Activated gamma-delta T cell treated with anti-CD3 and anti-CD28 coated beads, Interleukin-2, amount 50 U/mL, for 16 hours (primary cell): Measurements from ENCODE around the gene CAMK1D.

Source experiments
- DNase-seq: peaks from one replicate; pipeline ENCODE4 v3.0.0-alpha.2; 2020; ENCODE audit warnings: low read depth

CAMK1D gene

GRCh38 chr10:12657489-12657888, 308.1 kb downstream of the CAMK1D start:
- no peak for DNase-seq

- DNase-seq = no peak
Observed at GRCh38 chr10:12658526-12658925, 309.2 kb downstream of the CAMK1D start.

GRCh38 chr10:12659706-12660105, 310.4 kb downstream of the CAMK1D start:
- DNase-seq = no peak

DNA sequence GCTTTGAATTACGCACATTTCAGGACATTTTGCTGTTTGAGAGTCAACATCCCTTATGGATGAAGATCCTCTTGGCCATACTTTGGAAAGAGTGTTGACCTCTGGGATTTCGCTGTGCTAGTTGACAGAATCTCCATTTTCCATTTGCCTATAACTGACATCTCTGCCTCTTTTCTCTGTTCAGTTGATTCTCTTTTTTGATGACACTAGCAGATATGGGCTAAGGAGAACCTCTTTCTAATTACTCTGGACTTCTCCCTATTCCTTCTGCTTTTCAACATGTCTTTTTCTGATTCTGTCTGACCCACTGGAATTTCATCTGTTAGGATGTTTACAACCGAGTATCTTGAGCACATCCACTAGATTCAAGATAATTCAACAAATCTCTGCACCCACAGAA, 311.5 kb downstream of the CAMK1D start:
- no peak for DNase-seq

DNA sequence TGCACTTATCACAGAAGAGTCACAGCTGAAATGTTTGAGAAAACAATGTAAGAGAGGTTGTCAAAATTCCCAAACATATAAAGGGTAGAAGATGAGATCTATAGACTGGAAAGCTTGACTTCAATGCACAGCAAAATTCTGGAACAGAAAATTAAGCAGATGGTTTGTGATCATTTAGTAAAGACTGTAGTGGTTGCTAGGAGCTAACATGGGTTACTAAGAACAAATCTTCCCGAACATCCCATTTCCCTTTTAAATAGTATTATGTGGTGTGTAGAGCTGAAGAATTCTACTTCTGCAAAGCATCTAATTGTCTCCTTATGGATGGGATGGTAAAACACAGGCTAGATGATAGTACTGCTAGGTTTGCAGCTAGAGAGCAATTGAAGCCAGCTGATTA, 312.3 kb downstream of the CAMK1D start:
- no peak for DNase-seq

DNA sequence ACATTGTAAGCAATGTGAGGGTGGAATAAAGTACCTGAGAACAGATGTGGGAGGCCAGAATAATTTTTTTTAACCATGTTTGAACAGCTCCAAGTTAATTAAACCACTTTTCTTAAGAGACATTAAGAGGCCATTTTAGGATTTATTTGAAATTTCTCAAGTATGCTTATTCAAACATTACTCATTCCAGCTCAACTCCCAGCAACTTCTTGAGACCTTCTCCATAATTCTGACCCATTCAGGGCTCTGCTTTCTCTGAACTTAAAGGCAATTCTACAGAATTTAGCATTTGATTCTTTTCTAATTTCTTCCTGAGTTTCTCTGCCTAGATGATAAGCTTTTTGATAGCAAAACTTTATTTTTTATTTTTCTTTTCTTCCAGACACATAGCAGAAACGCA, 314.5 kb downstream of the CAMK1D start:
- no peak for DNase-seq

GRCh38 chr10:12665501-12665900, 316.2 kb downstream of the CAMK1D start:
- no peak for DNase-seq

- no peak for DNase-seq
Observed at GRCh38 chr10:12667052-12667451, 317.7 kb downstream of the CAMK1D start.

DNA sequence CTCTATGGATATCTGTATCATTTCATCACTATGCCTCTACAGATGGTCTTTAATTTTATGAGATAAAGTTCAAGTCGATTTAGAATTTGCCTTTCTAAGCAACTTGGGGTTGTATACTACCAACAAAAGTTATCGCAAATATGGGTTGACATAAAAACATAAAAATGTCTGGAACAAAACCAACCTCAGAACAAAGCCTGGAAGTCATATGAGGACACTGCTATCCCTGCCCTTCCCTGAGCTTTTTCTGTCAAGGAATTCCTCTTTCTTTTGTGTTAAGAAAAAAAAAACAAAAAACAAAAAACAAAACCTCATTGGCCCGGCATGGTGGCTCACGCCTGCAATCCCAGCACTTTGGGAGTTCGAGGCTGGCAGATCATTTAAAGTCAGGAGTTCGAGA, 319.3 kb downstream of the CAMK1D start:
- DNase-seq = no peak

DNA sequence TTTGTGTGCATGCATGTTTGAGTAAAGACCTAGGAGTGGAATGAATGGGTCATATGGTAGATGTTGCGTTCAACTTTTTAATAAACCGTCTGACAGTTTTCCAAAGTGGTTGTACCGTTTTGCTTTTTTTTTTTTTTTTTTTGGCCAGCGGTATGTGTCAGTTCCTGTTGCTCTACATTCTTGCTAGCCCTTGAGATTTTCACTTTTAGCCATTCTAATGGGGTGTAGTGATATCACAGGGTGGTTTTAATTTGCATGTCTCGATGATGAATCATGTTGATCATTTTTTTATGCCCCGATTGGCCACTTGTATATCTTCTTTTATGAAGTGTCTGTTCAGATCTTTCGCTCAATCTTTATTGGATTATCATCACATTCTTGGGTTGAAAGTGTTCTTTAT, 320.7 kb downstream of the CAMK1D start:
- DNase-seq = no peak

DNA sequence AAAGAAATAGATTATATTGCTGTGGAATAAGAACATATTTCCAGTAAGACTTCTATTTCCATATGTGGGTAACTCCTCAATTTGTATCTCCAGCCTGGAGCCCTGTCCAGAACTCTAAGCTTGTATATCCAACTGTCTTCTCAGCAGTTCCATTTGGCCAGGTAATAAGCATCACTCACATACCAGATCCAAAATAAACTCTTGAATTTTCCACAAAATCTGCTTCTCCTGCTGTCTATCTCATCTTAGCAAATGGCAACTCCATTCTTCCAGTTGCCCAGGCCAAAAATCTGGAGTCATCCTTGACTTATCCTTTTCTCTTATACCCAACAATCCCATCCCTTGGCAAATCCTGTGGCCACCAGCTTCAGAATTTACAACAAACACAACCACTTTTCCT, 325.8 kb downstream of the CAMK1D start:
- DNase-seq = no peak

DNA sequence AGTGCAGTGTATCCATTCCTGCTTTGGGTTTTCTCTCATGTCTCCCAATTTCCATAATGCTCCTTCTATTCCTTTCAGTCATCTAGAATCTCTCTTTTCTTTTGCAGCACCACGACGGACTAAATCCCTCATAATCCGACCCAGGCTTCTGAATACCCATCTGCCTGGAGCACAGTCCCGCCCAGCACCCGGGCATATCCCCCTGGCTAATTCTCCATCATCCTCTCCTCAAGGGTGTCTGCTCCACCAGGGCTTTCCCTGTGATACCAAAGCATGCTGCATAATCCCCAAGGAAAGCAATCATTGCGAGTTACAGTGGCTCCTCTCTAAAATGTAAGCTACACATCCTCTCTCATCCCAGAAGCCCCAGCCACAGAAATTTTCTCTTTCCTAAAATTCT, 330.3 kb downstream of the CAMK1D start:
- DNase-seq = no peak

DNA sequence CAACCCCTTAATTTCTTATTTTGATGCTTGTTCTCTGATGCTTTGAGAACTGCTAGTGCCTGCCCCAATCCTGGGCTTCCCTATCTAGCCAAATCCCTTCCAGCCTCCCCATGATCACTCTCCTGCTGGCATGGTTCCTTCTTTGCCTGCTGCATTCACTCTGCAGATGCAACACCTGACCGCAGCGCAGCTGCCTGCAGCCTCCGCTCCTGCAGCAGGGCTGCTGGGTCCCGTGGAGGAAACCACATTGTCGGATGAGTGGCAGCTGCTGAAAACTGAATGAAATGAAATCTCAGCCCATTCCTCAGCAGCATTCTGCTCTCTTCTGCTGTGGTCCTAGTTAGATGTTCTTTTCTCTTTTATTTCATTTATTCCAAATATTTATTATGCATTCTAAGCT, 331.9 kb downstream of the CAMK1D start:
- DNase-seq = no peak

DNA sequence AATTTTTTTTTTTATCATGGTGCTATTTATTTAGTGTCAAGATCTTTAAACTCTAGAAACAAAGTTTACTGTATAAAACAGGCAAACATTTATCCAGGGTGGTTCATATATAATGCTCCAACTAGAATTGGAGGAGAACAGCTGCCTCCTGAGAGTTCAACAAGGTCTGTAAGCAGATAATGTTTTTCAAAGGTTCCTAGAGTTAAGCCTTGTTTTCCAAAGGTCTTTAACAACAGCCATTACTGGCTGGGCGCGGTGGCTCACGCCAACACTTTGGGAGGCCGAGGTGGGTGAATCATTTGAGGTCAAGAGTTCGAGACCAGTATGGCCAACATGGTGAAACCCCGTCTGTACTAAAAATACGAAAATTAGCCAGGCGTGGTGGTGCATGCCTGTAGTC, 335.4 kb downstream of the CAMK1D start:
- DNase-seq = no peak

DNA sequence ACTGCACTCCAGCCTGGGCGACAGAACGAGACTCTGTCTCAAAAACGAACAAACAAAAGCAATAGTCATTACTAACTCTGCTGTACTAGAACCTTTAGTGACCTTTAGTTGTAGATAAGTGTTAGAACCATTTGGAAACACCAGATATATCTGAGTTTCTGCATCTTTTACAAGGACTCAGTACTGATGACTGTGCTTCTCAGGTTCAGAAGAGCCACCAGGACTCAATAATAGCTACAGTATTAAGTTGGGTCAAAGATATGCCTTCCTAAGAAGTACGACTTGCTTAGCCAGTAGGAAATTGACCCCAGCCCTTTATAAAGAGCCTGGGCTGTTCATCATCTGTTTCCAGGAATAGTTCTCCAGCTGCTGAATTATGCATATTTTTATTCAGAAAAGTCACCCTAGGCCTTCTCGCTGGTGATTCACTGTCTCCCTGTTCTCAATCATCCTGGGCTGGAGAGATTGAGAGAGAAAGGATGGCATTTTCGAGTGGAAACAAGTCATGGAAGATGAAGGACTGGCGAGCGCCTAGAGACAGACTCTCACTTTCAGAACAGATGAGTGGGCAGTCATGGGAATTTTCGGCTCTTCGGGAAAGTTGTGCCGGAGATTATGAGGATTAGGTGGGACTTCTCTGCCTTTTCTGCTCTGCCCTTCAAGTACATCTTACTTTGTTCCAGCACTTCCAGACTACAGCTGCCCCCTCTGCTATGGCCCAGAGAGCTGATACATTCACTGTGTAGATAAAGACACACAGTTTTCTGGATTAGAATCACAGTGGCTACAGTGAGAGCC, 336.1 kb downstream of the CAMK1D start:
- no peak for DNase-seq

GRCh38 chr10:12687996-12688395, 338.6 kb downstream of the CAMK1D start:
- no peak for DNase-seq

DNA sequence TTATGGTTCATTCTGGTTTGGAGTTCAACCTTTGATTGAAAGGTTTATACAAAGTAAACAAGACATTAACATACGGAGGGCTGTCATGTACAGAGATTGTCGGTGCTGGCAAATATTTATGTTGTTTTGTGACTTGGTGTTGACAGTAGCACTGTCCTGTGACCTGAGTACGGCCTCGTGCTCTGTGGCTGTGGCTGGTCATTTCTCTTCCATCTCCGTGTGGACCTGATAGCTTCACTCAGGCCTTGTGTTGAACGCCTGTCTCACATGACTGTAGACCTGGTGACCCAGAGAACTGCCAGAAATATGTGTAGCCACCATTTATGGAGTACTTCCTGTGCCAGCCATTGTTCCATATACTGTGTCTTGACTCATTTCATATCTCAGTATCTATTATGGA, 340.5 kb downstream of the CAMK1D start:
- no peak for DNase-seq

- DNase-seq = no peak
Observed at GRCh38 chr10:12690525-12691126, 341.3 kb downstream of the CAMK1D start.

GRCh38 chr10:12691596-12691995, 342.2 kb downstream of the CAMK1D start:
- DNase-seq = no peak

DNA sequence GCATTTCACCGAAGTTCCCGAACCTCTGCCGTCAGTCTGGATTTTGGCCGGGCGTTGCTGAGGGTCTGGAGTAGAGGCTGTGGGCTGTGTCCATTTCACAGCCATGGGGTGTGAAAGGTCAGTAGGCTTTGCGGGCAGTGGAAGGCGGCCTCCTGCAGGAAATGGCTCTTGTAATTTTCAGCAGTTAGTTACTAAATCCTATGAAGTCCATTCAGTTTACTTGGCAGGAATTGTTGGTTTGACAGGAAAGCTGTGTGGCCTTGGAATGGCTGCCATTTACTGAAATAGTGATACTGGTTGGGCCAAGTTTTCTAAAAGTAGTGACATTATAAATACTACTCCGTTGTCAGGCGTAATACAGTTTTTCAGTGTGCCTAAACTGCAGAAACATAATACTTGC, 348.4 kb downstream of the CAMK1D start:
- DNase-seq = no peak

DNA sequence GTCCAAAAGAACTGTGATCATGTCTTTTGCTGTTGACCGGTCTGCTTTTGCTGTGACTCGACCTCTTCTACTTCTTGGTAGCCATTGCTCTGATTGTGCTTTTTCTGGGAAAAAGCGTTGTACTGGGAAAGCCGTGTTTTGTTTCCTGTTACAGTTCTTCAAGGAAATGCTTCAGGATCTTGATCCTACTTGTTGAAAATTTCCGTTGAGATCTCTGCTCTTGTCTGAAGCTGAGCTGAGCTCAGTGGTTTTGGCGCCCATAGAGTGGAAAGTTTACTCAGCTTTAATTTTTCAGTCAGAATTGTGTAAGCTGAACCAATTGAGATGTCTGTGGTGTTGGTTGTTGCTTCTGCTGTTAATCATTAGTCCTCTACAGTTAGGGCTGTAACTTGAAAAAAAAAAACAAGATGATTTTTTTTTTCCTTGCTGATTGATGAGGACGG, 349.9 kb downstream of the CAMK1D start:
- DNase-seq = no peak

GRCh38 chr10:12699781-12700556, 350.6 kb downstream of the CAMK1D start:
- DNase-seq = no peak

GRCh38 chr10:12700557-12700874, 351.2 kb downstream of the CAMK1D start:
- DNase-seq = no peak
